WTC11 (cell line): ENCODE measurements around the gene WDR19.

Experiments
- IRF2 ChIP-seq: sonication (generic); formaldehyde crosslinking; IDR thresholded peaks from 2 replicates; pipeline ENCODE4 v1.8.0; 2022; ENCODE audit warnings: low read depth, missing genetic modification reagents, borderline replicate concordance
- ZNF263 ChIP-seq: sonication (generic); formaldehyde crosslinking; IDR thresholded peaks from 2 replicates; pipeline ENCODE4 v1.8.1; 2022; ENCODE audit warnings: low read depth, mild to moderate bottlenecking, moderate library complexity, missing genetic modification reagents
- TF ChIP-seq, protein P1 (sequence below): fragments of 200-600 bp; IDR thresholded peaks from 2 replicates; pipeline ENCODE4 v1.8.0; 2022; ENCODE audit warnings: antibody characterized with exemption
- TF ChIP-seq, protein P2 (sequence below): sonication (generic); formaldehyde crosslinking; IDR thresholded peaks from 2 replicates; pipeline ENCODE4 v1.8.1; 2022; ENCODE audit warnings: low read depth, mild to moderate bottlenecking, moderate library complexity, missing genetic modification reagents, borderline replicate concordance
- TF ChIP-seq, protein P3 (sequence below): sonication (generic); formaldehyde crosslinking; IDR thresholded peaks from 2 replicates; pipeline ENCODE4 v1.8.0; 2022; ENCODE audit warnings: mild to moderate bottlenecking, missing genetic modification reagents

- TF ChIP-seq, protein P1, sequence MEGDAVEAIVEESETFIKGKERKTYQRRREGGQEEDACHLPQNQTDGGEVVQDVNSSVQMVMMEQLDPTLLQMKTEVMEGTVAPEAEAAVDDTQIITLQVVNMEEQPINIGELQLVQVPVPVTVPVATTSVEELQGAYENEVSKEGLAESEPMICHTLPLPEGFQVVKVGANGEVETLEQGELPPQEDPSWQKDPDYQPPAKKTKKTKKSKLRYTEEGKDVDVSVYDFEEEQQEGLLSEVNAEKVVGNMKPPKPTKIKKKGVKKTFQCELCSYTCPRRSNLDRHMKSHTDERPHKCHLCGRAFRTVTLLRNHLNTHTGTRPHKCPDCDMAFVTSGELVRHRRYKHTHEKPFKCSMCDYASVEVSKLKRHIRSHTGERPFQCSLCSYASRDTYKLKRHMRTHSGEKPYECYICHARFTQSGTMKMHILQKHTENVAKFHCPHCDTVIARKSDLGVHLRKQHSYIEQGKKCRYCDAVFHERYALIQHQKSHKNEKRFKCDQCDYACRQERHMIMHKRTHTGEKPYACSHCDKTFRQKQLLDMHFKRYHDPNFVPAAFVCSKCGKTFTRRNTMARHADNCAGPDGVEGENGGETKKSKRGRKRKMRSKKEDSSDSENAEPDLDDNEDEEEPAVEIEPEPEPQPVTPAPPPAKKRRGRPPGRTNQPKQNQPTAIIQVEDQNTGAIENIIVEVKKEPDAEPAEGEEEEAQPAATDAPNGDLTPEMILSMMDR, result no peak
- TF ChIP-seq, protein P2, sequence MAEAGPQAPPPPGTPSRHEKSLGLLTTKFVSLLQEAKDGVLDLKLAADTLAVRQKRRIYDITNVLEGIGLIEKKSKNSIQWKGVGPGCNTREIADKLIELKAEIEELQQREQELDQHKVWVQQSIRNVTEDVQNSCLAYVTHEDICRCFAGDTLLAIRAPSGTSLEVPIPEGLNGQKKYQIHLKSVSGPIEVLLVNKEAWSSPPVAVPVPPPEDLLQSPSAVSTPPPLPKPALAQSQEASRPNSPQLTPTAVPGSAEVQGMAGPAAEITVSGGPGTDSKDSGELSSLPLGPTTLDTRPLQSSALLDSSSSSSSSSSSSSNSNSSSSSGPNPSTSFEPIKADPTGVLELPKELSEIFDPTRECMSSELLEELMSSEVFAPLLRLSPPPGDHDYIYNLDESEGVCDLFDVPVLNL (CRISPR knock-in tag), result no peak
- no peak for TF ChIP-seq ZNF263 (CRISPR knock-in tag)
- TF ChIP-seq, protein P3, sequence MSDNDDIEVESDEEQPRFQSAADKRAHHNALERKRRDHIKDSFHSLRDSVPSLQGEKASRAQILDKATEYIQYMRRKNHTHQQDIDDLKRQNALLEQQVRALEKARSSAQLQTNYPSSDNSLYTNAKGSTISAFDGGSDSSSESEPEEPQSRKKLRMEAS (CRISPR knock-in tag), result no peak
- TF ChIP-seq IRF2 (CRISPR knock-in tag), result no peak
Observed at GRCh38 chr4:39230462-39230861, 48.1 kb downstream of the WDR19 start.
